Measurements from ENCODE around the gene TMEM223.
"Not testable (repeated sequence)": the region's sequence is repeated elsewhere in the genome, so short reads cannot be mapped to it uniquely, and the experiment has no call there.

The TMEM223 gene

GRCh38 chr11:62752994-62753735 is 38.6 kb downstream of the TMEM223 start:
- DNase-seq: no peak

- no peak for DNase-seq
These were observed 39.5 kb downstream of the TMEM223 start for GRCh38 chr11:62752177-62752785.

- not testable (repeated sequence) for DNase-seq
These were observed 41.9 kb downstream of the TMEM223 start for GRCh38 chr11:62749931-62750330.

GRCh38 chr11:62747475-62748160 is 44.2 kb downstream of the TMEM223 start:
- no peak for DNase-seq

Measured in CD4-positive, alpha-beta T cell treated with Interferon alpha-2 for 1 hour (primary cell).